Fibroblast of lung (primary cell): ENCODE results near the gene AMHR2.
A peak's percentile ranks its signal among the peaks of the same experiment; 100 is the strongest.

Experiments used
- EZH2 ChIP-seq: IDR thresholded peaks from 2 replicates; pipeline ENCODE4 v1.5.1; 2012; ENCODE audit warnings: low read length, control low read depth, mild to moderate bottlenecking; ENCODE audit errors: missing control alignments
- TF ChIP-seq, protein P1 (sequence below), 2 donors: IDR thresholded peaks in 1 of 2; conservative IDR thresholded peaks in 1 of 2; 1 replicate in 1 of 2; 2 replicates in 1 of 2; pipeline ENCODE4 v1.5.1; 2011 to 2012; ENCODE audit warnings: low read length in 2 of 2, control low read depth in 1 of 2, inconsistent platforms in 1 of 2, low read depth in 1 of 2, mild to moderate bottlenecking in 1 of 2

- TF ChIP-seq, protein P1, sequence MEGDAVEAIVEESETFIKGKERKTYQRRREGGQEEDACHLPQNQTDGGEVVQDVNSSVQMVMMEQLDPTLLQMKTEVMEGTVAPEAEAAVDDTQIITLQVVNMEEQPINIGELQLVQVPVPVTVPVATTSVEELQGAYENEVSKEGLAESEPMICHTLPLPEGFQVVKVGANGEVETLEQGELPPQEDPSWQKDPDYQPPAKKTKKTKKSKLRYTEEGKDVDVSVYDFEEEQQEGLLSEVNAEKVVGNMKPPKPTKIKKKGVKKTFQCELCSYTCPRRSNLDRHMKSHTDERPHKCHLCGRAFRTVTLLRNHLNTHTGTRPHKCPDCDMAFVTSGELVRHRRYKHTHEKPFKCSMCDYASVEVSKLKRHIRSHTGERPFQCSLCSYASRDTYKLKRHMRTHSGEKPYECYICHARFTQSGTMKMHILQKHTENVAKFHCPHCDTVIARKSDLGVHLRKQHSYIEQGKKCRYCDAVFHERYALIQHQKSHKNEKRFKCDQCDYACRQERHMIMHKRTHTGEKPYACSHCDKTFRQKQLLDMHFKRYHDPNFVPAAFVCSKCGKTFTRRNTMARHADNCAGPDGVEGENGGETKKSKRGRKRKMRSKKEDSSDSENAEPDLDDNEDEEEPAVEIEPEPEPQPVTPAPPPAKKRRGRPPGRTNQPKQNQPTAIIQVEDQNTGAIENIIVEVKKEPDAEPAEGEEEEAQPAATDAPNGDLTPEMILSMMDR (conservative IDR thresholded peaks at IDR 0.05 in 1 of 2, IDR thresholded peaks at IDR 0.05 in 1 of 2; ENCODE audit: low read depth in 1 of 2, low read length in 2 of 2), result peak in 1 of 2 donors; percentile 9
- no peak for TF ChIP-seq EZH2
Measured at GRCh38 chr12:53465679-53466078, 42.0 kb downstream of the AMHR2 start.
